Measurements from ENCODE around the gene CORIN.
"Not testable (repeated sequence)": the region's sequence is repeated elsewhere in the genome, so short reads cannot be mapped to it uniquely, and the experiment has no call there.

Gene CORIN

GRCh38 chr4:47771020-47771419 lies 66.8 kb downstream of the CORIN start:
- in situ Hi-C loops (cut with MboI; ENCODE audit: low sequenced_read_pairs): no loop called here

- in situ Hi-C loops (cut with MboI; ENCODE audit: low sequenced_read_pairs): not testable (repeated sequence)
These were observed 69.9 kb downstream of the CORIN start for GRCh38 chr4:47767956-47768355.

- in situ Hi-C loops (cut with MboI; ENCODE audit: low sequenced_read_pairs): no loop called here
These were observed 74.6 kb downstream of the CORIN start for GRCh38 chr4:47763279-47763678.

GRCh38 chr4:47762376-47763266 lies 75.2 kb downstream of the CORIN start:
- in situ Hi-C loops (cut with MboI; ENCODE audit: low sequenced_read_pairs): no loop called here

- in situ Hi-C loops (cut with MboI; ENCODE audit: low sequenced_read_pairs): not testable (repeated sequence)
These were observed 84.6 kb downstream of the CORIN start for GRCh38 chr4:47753316-47753715.

- in situ Hi-C loops (cut with MboI; ENCODE audit: low sequenced_read_pairs): no loop called here
These were observed 85.7 kb downstream of the CORIN start for GRCh38 chr4:47752214-47752613.

GRCh38 chr4:47750788-47751187 lies 87.1 kb downstream of the CORIN start:
- in situ Hi-C loops (cut with MboI; ENCODE audit: low sequenced_read_pairs): no loop called here

GRCh38 chr4:47749858-47750257 lies 88.0 kb downstream of the CORIN start:
- in situ Hi-C loops (cut with MboI; ENCODE audit: low sequenced_read_pairs): no loop called here

GRCh38 chr4:47749060-47749459 lies 88.8 kb downstream of the CORIN start:
- in situ Hi-C loops (cut with MboI; ENCODE audit: low sequenced_read_pairs): no loop called here

GRCh38 chr4:47747846-47748494 lies 89.9 kb downstream of the CORIN start:
- in situ Hi-C loops (cut with MboI; ENCODE audit: low sequenced_read_pairs): no loop called here

- in situ Hi-C loops (cut with MboI; ENCODE audit: low sequenced_read_pairs): no loop called here
These were observed 90.7 kb downstream of the CORIN start for GRCh38 chr4:47747211-47747610.

- in situ Hi-C loops (cut with MboI; ENCODE audit: low sequenced_read_pairs): no loop called here
These were observed 91.7 kb downstream of the CORIN start for GRCh38 chr4:47746122-47746521.

GRCh38 chr4:47744843-47745382 lies 93.0 kb downstream of the CORIN start:
- in situ Hi-C loops (cut with MboI; ENCODE audit: low sequenced_read_pairs): no loop called here

GRCh38 chr4:47744253-47744652 lies 93.6 kb downstream of the CORIN start:
- in situ Hi-C loops (cut with MboI; ENCODE audit: low sequenced_read_pairs): no loop called here

GRCh38 chr4:47741200-47741599 lies 96.7 kb downstream of the CORIN start:
- in situ Hi-C loops (cut with MboI; ENCODE audit: low sequenced_read_pairs): no loop called here

GRCh38 chr4:47737326-47737725 lies 100.5 kb downstream of the CORIN start:
- in situ Hi-C loops (cut with MboI; ENCODE audit: low sequenced_read_pairs): no loop called here

- in situ Hi-C loops (cut with MboI; ENCODE audit: low sequenced_read_pairs): no loop called here
These were observed 101.3 kb downstream of the CORIN start for GRCh38 chr4:47736555-47736954.

GRCh38 chr4:47736146-47736545 lies 101.7 kb downstream of the CORIN start:
- in situ Hi-C loops (cut with MboI; ENCODE audit: low sequenced_read_pairs): no loop called here

- in situ Hi-C loops (cut with MboI; ENCODE audit: low sequenced_read_pairs): no loop called here
These were observed 104.3 kb downstream of the CORIN start for GRCh38 chr4:47733302-47734175.

GRCh38 chr4:47731182-47731581 lies 106.7 kb downstream of the CORIN start:
- in situ Hi-C loops (cut with MboI; ENCODE audit: low sequenced_read_pairs): no loop called here

- in situ Hi-C loops (cut with MboI; ENCODE audit: low sequenced_read_pairs): no loop called here
These were observed 108.7 kb downstream of the CORIN start for GRCh38 chr4:47729131-47729680.

Data from hTERT RPE-1 (cell line).